OCI-LY3 (cell line): ENCODE results near the gene SELPLG.

Source experiments
- EZH2phosphoT487 ChIP-seq: fragments of 200-600 bp; shearing (Covaris generic); IDR thresholded peaks from 2 replicates; pipeline ENCODE4 v1.6.1; 2018; ENCODE audit warnings: antibody characterized with exemption, mixed run types, low read depth
- TF ChIP-seq, protein P1 (sequence below): fragments of 200-600, 300-600 bp; sonication (generic); IDR thresholded peaks from 2 replicates; pipeline ENCODE4 v1.5.1; 2014; ENCODE audit warnings: antibody characterized with exemption, low read length, low read depth

DNA sequence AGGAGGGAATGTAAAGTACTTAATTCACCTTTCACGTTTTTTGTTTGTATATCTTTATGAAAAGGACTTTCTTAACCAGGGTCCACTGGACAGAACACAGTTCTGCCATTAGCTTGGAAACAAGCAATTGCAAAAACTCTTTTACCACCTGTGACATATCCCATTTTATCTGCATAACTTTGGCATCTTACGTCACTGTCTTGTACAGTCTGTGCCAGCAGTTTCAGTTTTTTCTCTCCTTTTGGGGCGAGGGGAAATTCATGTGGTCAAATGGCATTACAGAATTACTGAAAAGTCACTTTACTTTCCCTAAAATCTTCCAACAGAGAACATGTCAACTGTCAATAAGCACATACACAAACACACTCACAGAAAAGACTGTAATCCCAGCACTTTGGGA lies 43.7 kb upstream of the SELPLG start:
- TF ChIP-seq, protein P1, sequence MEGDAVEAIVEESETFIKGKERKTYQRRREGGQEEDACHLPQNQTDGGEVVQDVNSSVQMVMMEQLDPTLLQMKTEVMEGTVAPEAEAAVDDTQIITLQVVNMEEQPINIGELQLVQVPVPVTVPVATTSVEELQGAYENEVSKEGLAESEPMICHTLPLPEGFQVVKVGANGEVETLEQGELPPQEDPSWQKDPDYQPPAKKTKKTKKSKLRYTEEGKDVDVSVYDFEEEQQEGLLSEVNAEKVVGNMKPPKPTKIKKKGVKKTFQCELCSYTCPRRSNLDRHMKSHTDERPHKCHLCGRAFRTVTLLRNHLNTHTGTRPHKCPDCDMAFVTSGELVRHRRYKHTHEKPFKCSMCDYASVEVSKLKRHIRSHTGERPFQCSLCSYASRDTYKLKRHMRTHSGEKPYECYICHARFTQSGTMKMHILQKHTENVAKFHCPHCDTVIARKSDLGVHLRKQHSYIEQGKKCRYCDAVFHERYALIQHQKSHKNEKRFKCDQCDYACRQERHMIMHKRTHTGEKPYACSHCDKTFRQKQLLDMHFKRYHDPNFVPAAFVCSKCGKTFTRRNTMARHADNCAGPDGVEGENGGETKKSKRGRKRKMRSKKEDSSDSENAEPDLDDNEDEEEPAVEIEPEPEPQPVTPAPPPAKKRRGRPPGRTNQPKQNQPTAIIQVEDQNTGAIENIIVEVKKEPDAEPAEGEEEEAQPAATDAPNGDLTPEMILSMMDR: no peak
- no peak for TF ChIP-seq EZH2phosphoT487
